Activated CD8-positive, alpha-beta memory T cell treated with anti-CD3 and anti-CD28 coated beads, Interleukin-2, amount 50 U/mL, for 1 hour (primary cell): Measurements from ENCODE around the gene PTPN1.

Experiments
- DNase-seq: peaks from one replicate; pipeline ENCODE4 v3.0.0-alpha.2; 2020; ENCODE audit errors: extremely low read depth

PTPN1 gene

DNA sequence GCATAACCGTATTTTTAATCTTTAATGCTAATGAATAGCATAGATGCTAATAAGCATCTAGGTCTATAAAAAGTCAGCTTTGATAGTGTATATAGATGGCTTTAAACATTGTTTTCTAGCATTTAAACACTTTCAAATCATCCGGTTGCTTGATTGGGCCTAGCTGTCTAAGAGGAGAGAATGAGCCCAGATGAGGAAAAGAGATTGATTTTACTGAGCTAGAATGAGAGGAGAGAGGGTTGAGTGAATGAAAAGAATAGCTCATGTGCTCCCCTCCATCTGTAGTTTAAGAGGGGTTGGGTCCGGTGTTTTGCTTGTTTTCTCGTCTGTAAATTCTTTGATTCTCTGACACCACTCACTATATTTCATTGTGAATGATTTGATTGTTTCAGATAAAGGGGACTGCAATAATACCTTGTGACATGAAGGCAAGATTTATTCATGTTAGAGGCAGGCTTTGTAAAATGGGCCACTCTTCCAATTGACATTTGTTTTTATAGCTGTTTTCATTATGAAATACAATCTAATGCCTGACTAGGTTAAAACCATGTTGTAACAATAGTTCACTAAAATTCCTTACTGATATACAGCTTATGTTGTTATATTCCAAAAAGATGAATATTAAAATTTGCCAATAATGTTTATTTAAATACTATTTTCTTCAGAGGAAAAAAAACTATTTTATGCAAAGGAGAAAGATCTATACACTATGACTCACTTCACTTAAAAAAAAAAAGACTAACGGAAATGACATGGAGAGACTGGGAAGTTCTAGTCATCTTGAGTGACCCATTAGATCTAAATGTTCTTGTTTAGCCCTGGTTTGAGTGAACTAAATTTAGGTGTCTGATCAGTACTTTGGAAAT, 3.2 kb downstream of the PTPN1 start:
- DNase-seq, result no peak

DNA sequence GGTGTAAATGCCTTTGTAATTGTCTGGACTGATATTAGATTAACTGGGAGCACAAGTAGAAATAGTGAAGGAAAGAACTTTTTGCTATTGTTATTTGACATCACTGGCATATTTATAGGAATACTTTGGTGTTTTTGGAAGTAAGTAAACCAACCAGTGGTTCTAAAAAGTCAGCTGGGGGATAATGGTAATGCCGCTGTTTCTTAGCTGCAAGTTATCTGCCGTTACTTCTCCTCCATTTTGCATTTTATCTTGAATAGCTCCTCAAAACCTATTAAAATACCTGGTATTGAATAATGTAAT, 3.8 kb downstream of the PTPN1 start:
- DNase-seq, result no peak

DNA sequence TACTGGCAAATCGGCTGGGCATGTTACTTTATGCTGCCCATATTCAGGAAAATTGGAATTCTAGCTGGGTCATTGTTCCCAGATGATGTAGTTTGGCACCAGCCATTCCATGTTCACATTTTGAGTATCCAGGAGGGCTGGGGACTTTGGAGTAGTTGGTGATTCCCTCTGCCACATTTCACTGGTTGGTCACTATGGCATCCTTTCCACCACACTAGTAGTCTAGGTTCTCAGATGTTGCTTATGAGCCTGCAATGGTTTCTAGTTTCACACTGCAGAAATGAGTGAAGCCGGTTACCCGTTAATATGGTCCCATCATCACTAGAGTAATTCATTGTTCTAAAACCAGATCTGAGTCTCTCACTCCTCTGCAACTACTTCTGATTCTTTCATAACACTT, 4.6 kb downstream of the PTPN1 start:
- DNase-seq, result no peak

DNA sequence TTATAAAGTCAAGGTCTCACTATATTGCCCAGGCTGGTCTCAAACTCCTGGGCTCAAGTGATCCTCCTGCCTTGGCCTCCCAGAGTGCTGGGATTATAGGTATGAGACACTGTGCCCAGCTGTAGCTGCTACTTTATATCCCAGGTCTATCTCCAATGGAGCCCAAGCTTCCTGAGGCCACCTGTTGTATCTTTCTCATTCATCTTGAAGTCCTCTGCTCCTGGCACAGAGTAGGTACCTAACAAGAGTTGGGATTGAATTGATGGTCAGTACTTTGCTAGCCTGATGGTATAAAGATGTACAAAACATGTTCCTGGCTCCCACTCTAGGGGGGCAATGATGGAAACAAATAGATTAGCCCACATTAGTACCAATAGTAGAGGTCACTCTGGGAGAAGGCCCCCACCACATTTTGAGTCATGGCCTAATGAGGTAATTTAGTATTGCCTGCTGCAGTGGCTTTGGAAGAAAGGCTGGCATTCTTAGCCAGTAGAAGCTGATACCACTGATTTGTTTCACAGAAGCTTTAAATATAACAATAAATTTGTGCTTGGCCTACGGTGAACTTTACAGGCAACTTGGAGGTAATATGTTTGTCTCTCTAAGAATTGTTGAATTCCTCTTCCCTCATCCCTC, 5.4 kb downstream of the PTPN1 start:
- DNase-seq, result no peak

DNA sequence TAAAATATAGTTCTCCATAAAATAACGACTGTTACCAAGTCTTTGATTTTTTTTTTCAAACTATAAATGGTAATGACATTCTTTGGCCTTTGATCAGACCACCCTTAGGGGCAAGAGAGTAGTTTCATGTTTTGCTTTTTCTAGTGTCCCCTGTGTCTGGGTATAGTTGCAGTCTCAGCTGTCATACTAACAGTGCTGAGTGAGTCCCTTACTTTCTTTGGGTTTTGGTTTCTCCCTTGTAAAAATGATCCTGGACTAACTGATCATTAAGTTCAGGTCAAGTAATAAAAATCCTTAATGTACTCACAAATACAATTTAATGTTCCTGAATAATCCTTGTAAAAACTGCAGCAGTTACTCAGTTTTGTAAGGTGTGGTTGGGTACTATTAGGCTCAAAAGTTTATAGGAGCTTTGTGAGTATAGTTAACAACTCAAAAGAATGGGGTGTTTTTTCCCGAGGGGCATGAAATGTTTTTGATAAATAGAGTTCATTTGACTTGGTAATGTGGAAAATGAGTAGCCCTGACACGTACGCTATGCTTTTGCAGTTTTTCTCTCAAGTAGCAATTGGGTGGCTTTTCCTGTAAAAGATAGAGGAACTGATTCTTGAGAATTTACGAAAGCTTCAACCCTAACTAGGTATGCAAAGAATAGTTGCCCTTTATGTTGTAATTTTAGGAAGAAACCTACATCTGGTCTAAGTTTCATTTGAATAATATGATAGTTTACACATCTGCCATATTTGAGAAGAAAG, 6.2 kb downstream of the PTPN1 start:
- no peak for DNase-seq

DNA sequence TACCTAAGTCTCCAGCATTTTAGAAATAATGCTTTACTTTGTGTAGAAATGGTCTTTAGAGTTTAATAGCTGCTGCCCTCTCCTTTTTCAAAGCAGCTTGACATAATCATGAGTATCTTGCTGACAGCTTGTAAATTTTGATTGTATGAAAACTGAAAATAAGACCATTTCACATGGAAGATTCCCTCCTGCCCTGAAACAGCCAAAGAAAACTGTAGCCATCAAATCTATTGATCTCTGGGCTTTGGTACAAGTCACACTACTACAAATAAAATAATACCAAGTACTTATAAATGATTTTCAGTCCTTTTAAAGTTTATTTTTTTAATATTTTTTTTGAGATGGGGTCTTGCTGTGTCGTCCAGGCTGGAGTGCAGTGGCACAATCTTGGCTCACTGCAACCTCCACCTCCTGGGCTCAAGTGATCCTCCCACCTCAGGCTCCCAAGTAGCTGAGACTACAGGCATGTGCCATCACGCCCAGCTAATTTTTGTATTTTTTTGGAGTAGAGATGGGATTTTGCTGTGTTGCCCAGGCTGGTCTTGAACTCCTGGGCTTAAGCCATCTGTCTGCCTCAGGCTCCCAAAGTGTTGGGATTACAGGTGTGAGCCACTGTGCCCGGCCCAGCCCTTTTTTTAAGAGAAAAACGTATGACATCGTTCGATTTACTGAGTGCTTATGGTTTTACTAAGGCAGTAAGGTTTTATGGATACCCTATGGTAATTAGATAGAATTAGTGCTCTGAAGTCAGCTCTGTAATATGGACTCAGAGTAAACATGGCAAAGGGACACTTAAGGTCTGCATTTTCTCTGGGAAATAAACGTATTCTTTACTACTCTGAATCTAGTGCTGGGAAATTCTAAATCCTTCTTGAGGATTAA, 7.0 kb downstream of the PTPN1 start:
- DNase-seq, result no peak

DNA sequence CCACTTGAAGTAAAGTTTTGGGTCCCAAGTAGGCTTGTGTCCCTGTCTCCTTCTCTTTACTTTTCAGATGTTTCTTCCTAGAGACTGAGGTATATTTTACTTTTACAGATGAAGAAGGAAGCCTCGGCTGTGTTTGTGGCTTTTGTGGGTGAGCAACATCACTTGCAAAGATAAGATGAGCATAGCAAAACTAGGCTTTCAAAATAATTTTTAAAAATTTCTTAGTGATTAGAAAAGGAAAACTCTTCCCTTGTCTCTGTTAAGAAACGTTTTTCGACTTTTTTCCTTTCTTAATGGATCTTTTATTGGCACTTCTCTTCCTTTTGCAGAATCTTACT, 7.6 kb downstream of the PTPN1 start:
- no peak for DNase-seq

DNA sequence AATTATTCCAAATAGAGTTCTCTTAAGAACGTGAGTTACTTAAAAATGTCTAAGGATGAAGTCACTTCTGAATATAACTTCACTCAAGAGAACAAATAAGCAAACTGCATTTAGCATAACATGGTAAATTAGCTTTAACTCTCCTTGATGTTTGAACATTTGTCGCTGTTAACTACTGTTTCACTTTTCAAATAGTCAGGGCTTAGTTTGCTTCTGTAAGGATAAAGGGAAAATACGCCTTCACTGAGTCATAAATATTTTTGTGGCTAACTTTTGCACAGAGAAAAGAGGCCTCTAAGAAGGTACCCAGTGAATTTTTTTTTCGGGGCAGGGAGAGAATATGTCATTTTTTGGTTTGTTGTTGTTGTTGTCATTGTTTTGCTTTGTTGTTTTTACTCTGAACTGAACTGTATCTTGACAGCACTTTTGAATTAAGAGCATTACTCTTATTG, 8.1 kb downstream of the PTPN1 start:
- DNase-seq, result no peak

DNA sequence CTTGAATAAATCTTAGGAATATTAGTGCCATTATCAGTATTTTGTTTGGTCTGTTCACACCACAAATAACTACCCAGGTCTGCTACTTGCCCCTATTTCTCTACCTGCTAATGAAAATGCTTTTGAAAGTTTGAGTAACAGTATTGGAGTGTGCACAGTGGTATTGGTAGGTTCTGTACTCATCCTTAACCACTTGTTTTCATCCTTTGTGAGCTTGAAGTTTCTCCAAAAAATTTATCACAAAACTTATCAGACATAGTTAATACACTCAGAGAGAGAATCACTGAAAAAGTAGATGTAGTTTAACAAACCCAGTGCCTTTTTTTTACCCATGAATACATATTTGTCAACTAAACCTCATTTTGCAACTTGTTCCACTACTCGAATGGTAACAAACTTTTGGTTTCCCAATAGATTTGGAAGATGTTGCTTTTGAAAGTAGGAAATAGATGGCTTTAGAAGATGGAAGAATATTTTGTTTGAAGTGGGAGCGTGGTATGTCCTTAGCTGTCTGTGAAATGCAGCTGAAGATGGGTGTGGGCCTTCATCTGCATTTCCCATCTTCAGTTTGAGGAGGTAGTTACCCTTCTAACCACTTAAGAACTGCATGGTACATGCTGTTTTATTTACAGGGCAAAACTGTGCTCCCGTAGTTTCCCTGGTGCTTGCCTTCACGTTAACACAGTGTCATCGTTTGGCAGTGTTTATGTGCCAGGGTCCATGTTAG, 9.0 kb downstream of the PTPN1 start:
- no peak for DNase-seq

DNA sequence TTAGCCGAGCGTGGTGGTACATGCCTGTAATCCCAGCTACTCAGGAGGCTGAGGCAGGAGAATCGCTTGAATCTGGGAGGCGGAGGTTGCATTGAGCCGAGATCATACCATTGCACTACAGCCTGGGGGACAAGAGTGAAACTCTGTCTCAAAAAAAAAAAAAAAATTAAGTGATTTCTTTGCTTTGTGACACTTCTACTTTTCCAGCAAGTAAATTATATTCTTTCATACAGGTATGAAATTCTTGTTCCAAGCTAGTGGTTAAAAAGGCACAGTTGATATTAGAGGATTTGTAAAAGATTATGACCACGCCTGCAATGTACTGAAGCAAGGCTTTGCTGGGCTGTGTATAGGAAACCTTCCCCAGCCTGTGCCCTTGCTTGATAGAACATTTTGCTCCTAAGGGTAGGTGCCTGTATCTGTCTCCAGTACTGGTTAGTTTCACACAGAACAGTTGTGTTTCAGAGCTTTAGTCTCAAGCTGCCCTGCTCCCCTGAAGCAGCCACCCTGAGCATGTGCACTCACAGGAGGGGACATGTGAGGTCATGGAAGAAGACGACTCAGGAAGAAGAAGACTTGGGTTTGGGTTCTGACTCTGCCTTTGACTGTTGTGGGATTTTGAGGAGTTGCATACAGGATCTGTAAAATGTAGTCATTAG, 10.2 kb downstream of the PTPN1 start:
- peak; percentile 24 for DNase-seq

DNA sequence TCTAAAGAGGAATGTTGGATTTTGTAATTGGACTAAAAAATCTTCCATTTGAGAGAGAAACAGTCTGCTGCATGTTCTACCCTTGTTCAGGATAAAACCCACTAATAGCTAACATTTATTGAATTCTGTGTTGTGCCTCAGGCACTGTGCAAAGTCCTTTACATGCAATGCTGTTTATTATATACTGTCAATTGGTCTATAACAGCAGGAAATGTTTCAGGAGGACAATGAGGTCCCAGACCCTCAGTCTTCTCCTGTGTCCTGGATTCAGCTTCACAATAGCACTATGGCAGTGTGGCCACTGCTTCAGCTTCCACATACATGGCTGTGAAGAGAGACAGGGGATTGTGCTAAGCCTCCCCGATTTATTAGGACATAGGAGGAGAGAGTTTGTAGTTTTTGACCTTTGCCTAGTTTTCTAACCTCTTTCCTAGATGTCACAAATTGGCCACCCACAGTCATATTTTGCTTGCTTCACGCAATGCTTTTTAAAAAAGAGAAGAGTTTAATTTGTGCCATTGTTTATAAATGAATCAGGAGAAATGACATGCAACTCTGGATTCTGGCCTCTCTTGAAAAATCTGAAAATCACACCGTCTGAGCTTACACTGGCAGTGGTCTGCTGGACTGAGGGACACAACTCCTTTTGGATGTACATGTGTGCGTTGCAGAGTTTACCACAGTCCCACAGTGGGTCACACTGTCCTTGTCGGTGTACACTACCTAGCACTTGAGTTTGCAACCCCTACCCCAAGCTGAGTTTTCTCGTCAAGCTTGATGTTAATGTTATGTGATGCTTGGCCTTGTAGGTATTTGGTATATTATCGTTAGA, 11.3 kb downstream of the PTPN1 start:
- DNase-seq, result no peak

DNA sequence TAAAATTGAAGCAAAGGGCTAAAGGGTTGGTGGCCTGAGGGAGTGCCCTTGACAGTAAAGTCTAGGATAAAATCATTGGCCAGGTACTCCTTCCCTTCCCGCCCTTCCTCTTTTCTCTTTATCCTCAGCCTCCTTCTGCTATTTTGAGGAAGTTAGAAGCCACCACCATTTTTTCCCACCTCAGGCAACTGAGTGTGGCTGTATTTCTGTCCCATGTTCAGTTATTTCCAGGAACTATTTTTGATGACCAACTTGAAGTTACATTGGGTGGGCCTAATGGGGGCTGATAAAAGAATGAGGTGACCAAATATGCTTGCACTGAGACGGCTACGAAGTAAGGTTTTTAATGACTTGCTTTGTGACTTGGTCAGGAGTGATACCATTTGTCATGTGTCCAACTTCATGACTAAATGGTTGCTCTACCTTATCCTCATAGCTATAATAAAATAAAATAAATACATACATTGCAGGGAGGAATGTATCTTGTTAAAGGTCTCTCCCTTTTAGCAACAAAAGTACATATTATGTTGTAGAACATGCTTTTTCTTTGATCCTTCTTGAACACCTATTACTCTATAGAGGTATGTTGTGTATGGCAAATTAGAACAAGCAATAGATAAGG, 12.0 kb downstream of the PTPN1 start:
- DNase-seq, result no peak

DNA sequence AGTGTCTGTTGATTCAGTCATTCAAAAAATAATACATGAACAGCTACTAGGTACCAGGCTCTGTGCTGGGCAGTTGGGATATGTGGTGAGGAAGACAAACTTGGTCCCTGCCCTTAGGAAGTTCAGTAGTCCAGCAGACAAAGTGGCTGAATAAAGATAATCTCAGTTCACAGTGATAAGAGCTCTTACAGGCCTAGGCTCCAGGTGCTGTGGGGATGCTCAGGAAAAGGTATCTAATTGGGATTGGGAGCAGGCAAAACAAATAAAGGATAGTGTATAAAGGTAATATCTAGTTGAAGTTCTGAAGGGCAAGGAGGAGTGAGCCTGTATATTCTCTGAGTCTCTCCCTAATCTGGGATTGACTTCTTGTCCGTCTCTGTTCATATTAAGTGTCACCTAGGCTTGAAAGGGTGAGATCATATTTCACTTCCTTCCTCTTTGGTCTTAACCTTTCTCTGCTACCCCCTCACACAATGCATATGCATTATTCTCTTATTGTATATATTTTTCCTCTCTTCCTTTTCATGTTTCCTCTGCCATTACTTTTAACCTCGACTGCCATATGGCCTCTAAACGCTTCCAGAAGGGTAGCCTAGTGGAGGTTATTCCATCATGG, 13.5 kb downstream of the PTPN1 start:
- DNase-seq, result no peak

DNA sequence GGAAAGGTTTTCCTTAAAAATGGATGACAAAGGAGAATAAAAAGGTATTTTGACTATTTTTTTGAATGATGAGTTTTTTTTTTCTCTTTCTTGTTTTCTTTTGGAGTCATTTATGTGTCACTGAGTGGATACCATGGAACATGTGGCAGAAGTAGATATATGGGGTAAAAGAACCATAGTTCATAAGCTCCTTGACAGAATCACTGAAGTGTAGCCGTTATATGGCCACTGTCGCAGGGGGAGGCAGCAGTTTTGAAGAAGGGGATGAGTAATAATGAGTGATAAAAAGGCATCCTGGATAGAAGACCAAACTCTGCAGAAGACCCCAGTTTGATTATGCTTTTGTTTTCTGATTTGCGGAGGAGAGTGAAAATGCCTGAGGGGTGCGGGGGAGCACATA, 15.5 kb downstream of the PTPN1 start:
- no peak for DNase-seq

DNA sequence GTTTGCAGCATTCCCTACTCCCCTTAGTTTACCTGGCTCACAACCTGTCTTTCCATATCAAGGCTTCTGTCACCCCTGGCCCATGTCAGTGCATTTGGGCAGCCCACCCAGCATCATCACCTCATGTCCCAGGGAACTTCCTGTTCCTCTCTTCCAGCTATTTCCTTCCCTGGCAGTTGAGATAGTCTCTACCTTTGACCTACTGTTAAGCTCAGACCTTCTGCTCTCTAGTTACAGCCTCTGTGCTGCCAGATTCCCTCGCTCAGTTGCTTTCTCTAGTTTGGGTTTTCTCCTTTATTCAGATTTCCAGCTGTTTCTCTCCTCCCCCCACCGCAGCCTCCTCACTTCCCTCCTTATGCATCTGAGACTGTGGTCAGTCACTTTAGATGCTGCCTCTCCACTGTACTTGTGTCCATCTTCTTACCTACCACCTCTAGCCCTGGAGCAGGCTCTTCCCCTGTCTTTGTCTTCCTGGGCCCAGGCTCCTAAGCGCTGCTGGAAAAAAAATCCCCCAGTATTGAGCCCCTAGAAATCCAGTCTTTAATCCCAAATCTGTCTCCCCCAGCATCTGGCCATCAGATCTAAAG, 16.3 kb downstream of the PTPN1 start:
- no peak for DNase-seq

DNA sequence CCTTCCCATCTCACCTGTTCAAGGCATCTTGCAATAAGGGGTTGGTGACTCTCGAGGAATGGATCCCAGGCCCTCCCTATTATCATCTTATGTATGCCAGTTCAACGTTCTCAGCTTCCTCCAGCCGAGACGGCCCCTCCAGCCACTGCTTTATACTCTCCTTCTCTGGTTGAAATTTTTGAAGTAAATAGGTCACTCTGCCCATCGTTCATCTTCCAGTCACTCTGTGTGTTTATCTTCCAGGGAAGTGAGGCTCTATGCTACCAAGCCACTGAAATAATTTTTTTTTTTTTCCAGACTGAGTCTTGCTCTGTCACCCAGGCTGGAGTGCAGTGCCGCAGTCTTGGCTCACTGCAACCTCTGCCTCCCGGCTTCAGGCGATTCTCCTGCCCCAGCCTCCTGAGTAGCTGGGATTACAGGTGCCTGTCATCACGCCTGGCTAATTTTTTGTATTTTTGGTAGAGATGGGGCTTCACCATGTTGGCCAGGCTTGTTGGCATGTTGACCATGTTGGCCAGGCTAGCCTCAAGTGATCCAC, 17.0 kb downstream of the PTPN1 start:
- no peak for DNase-seq

DNA sequence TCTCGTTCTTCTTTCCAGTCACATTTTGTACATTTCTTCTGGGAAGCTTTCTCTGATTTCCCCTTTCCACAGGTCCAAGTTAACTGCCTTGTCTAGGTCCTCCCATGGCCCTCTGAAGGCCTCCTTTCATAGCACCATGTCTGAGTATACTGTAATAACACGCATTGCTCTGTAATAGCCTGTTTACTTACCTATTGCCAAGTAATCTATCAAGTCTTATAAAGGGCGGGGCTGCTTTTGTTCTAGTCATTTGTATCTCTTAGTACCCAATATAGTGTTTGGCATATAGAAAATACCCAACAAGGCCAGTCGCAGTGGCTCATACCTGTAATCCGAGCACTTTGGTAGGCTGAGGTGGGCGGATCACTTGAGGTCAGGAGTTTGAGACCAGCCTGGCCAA, 17.9 kb downstream of the PTPN1 start:
- DNase-seq, result no peak

DNA sequence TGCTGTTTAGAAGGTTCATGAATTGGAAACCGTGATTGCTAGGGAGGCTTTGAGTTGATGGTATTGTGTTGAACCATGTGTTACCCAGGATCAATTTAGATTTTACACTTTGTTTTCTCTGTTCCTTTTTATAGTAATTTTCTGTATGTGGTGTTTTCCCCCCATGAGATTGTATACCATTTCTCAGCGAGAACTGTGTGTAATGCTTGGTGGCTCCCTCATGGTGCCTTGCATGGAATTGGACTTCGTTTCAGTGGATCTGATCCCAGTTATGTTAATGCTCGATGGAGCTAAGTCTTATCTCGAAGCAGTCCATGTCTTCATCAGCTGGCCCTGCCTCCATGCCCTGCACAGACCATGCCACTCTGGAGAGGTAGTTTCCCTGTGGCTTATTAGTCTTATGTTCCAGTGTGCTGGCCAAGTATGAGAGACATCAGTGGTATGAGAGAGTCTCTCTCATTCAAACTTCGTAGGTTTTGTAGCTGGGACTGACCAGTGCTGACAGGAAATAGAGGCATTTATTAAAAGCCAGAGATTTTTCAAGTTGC, 18.7 kb downstream of the PTPN1 start:
- DNase-seq, result no peak
